ENCODE data around the gene SH3GL1. TPM values are rescaled to one million over a fixed set of nuclear protein-coding genes. Genes with fewer than 3 reads are reported as not detected.

Gene SH3GL1
- total RNA-seq, 1 donor from 2014 or later = 96.6 TPM

DNA sequence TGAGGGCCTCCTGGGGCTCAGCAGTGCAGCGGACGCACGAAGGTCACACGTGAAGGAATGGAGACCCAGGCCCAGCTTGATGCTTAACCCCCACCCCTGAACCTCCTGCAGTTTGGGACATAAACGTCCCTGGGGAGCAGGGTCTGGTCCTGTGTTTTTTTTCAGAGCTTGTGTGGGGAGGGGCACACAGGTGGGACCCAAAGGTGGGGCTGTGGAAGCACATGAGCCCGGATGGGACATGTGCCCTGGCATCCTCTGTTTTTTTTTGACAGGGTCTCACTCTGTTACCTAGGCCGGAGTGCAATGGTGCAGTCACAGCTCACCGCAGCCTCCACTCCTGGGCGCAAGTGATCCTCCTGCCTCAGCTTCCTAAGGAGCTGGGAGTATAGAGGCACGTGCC, 36.8 kb upstream of the SH3GL1 start:
- Mint-ChIP-seq H3K36me3 (ENCODE audit: low read depth) (peaks cover 3% of the 10 kb centered on the region), H3K4me1 (ENCODE audit: low read depth) (no peaks in the 10 kb centered on the region), H3K9me3 (ENCODE audit: low read depth) (no peaks in the 10 kb centered on the region), H3K27me3 (ENCODE audit: low read depth) (no peaks in the 10 kb centered on the region), H3K4me3 (ENCODE audit: unreplicated experiment) (no peak overlapping the region), H3K27ac (ENCODE audit: unreplicated experiment) (no peak overlapping the region)
- no peak for DNase-seq (ENCODE audit: low spot score)
- TF ChIP-seq CTCF (IDR thresholded peaks at IDR 0.05) = no peak

DNA sequence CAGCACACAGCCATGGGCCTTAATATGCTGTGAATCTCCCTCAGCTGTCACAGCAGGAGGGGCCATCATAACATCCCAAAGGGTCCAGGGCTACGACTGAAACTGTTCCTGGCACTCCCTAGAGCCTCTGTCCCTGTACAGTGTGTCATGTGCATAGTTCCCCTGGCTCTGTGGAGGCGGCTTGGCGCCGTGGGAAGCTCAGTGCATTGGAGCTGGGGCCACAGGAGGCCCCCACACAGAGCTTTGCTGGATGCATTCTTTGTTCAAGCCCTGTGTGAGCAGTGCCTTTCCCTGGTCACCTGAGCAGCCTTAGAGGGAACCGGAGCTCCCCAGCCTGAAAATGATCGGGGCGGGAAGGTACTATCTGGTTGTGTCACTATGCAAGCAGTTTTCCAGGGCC, 35.9 kb upstream of the SH3GL1 start:
- Mint-ChIP-seq H3K4me1 (ENCODE audit: low read depth) (no peaks in the 10 kb centered on the region), H3K36me3 (ENCODE audit: low read depth) (peaks cover 3% of the 10 kb centered on the region), H3K4me3 (ENCODE audit: unreplicated experiment) (no peak overlapping the region), H3K27me3 (ENCODE audit: low read depth) (no peaks in the 10 kb centered on the region), H3K9me3 (ENCODE audit: low read depth) (no peaks in the 10 kb centered on the region), H3K27ac (ENCODE audit: unreplicated experiment) (no peak overlapping the region)
- no peak for DNase-seq (ENCODE audit: low spot score)
- TF ChIP-seq CTCF (IDR thresholded peaks at IDR 0.05) = no peak

DNA sequence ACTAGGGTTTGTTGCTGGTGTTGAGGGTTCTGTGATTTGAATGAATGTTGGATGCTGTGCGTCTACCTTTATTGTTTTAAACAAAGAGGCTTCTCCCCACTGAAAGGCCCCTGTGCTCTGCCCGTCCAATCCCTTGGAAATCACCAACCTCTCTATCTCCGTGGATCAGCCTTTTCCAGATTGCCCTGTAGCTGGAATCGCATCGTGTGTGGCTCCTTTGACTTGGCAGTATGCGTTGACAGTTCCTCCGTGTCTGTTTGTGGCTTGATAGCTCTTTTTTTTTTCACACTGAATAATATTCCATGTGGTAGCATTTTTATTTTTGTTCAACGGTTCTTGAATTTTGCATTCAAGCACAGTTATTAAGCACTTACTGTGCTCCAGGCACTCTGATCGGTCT, 34.0 kb upstream of the SH3GL1 start:
- Mint-ChIP-seq H3K9me3 (ENCODE audit: low read depth) (no peaks in the 10 kb centered on the region), H3K36me3 (ENCODE audit: low read depth) (peaks cover 4% of the 10 kb centered on the region), H3K4me1 (ENCODE audit: low read depth) (no peaks in the 10 kb centered on the region), H3K27me3 (ENCODE audit: low read depth) (no peaks in the 10 kb centered on the region), H3K27ac (ENCODE audit: unreplicated experiment) (no peak overlapping the region), H3K4me3 (ENCODE audit: unreplicated experiment) (no peak overlapping the region)
- no peak for TF ChIP-seq CTCF (IDR thresholded peaks at IDR 0.05)
- no peak for DNase-seq (ENCODE audit: low spot score)

DNA sequence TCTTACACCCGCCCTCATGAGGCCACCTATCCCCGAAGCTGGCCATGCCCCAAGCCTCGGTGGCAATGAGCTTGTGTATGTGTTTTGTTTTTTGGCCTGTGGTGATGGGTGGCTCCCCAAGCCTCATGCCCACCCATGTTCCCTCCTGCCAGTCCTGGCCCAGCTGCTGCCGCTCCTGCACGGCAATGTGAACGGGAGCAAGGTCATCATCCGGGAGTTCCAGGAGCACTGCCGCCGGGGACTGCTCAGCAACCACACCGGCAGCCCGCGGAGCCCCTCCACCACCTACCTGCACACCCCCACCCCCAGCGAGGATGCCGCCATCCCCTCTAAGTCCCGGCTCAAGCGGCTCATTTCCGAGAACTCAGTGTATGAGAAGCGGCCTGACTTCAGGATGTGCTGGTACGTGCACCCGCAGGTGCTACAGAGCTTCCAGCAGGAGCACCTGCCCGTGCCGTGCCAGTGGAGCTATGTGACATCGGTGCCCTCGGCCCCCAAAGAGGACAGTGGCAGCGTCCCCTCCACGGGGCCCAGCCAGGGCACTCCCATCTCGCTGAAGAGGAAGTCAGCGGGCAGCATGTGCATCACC, 32.7 kb upstream of the SH3GL1 start:
- Mint-ChIP-seq H3K4me1 (ENCODE audit: low read depth) (no peaks in the 10 kb centered on the region), H3K4me3 (ENCODE audit: unreplicated experiment) (no peak overlapping the region), H3K9me3 (ENCODE audit: low read depth) (no peaks in the 10 kb centered on the region), H3K27me3 (ENCODE audit: low read depth) (no peaks in the 10 kb centered on the region), H3K27ac (ENCODE audit: unreplicated experiment) (no peak overlapping the region), H3K36me3 (ENCODE audit: low read depth) (peaks cover 6% of the 10 kb centered on the region)
- no peak for TF ChIP-seq CTCF (IDR thresholded peaks at IDR 0.05)
- DNase-seq (ENCODE audit: low spot score) = no peak

DNA sequence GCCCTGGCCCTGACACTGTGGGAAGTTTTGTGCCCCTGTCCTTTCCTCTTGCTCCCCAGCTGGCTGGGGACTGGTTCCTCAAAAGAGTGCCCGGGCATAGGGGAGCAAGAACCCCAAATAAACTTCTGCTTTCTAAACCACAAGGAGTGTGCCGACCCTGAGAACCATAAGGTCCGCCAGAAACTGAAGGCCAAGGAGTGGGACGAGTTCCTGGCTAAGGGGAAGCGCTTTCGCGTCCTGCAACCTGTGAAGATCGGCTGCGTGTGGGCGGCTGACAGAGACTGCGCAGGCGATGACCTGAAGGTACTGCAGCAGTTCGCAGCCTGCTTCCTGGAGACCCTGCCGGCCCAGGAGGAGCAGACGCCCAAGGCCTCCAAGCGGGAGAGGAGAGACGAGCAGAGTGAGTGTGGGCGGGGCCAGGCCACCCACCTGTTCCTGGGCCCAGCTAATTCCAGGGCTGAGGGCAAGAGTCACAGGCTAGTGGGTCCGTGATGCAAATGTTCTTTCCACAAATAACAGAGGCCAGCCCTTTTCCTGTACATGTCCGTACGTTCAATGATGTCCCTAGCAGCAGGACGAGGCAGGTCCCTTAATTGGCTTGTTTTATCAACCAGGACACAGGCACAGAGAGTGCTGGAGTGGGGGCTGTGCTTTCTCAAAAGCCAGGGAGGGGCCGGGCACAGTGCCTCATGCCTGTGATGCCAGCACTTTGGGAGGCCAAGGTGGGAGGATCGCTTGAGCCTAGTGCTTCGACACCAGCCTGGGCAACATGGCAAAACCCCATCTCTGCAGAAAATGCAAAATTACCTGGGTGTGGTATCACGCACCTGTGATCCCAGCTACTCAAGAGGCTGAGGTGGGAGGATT, 31.7 kb upstream of the SH3GL1 start:
- H3K4me1 Mint-ChIP-seq (ENCODE audit: low read depth) = no peaks in the 10 kb centered on the region
- no peak for DNase-seq (ENCODE audit: low spot score)
- H3K27me3 Mint-ChIP-seq (ENCODE audit: low read depth) = no peaks in the 10 kb centered on the region
- H3K9me3 Mint-ChIP-seq (ENCODE audit: low read depth) = no peaks in the 10 kb centered on the region
- TF ChIP-seq CTCF (IDR thresholded peaks at IDR 0.05) = no peak
- H3K36me3 Mint-ChIP-seq (ENCODE audit: low read depth) = peaks cover 6% of the 10 kb centered on the region
- H3K27ac Mint-ChIP-seq (ENCODE audit: unreplicated experiment) = no peak overlapping the region
- no peak overlapping the region for H3K4me3 Mint-ChIP-seq (ENCODE audit: unreplicated experiment)

Data from chondrocyte (in vitro differentiated cells).